Right lobe of liver (tissue), 6 donors: ENCODE data around the gene IL21R. TPM values are rescaled to one million over a fixed set of nuclear protein-coding genes. Genes with fewer than 3 reads are reported as not detected.

ENCODE experiments used
- ATAC-seq, 4 donors: fragments of 200-7000 bp; cut with Tn5 transposase; one replicate each; pipeline ENCODE4 v1.9.1; 2020; ENCODE audit warnings: mild to moderate bottlenecking in 4 of 4, moderate library complexity in 4 of 4
- DNase-seq, 3 donors: peaks; one replicate each; pipeline ENCODE4 v3.0.0-alpha.2; 2020
- H3K27ac ChIP-seq, 3 donors: fragments of 200-600 bp; one replicate each; pipeline ENCODE4 v1.8.0; 2022
- H3K27me3 ChIP-seq, 2 donors: fragments of 200-600 bp; one replicate each; pipeline ENCODE4 v1.8.0; 2022
- H3K36me3 ChIP-seq, 4 donors: fragments of 200-600 bp; sonication (generic) in 1 of 4; one replicate each; pipeline versions ENCODE4 v1.5.1 to v1.8.0; 2017 to 2022; ENCODE audit warnings: control low read depth in 1 of 4
- H3K4me1 ChIP-seq, 4 donors: fragments of 200-600 bp; sonication (generic) in 1 of 4; one replicate each; pipeline versions ENCODE4 v1.5.1 to v1.8.0; 2017 to 2022; ENCODE audit warnings: control low read depth in 1 of 4
- H3K4me3 ChIP-seq, 3 donors: fragments of 200-600 bp; one replicate each; pipeline ENCODE4 v1.8.0; 2022
- H3K9me3 ChIP-seq, 4 donors: fragments of 200-600 bp; sonication (generic) in 1 of 4; one replicate each; pipeline versions ENCODE4 v1.5.1 to v1.8.0; 2017 to 2022; ENCODE audit warnings: control low read depth in 1 of 4
- POLR2A ChIP-seq: fragments of 450-650 bp; IDR thresholded peaks from one replicate; pipeline ENCODE4 v1.6.1; 2017; ENCODE audit warnings: antibody characterized with exemption, mild to moderate bottlenecking
- WGBS: methylation state at CpG from one replicate; pipeline ENCODE4 v1.1.6; 2018; ENCODE audit warnings: low coverage, low lambda C conversion rate; ENCODE audit not compliant: insufficient coverage; ENCODE audit errors: missing lambda C conversion rate; 5-methylcytosine and 5-hydroxymethylcytosine counted together
- intact Hi-C, 2 donors: fragments of 100-400 bp; cut with DNase I; formaldehyde crosslinking; loops; one replicate each; pipeline versions ENCODE4 v1.11.2 to v1.14.1; 2022
- total RNA-seq, 6 experiments: library from RNA; depleted of rRNA in 2 of 6; stranded (reverse); fragments of >200 nt in 2 of 6; fragmentation: NEBNext Ultra II Directional in 3 of 6; extraction: Animal tissue kit (Norgen Biotek cat#: 25700) in 3 of 6; gene quantifications; one replicate each; pipeline versions ENCODE4 v1.1.0 to v1.2.4, GENCODE V29; 2016 to 2023
- TF ChIP-seq, protein P1 (sequence below), 4 donors: fragments of 200-600 bp in 3 of 4; fragments of 450-650 bp in 1 of 4; IDR thresholded peaks; one replicate each; pipeline versions ENCODE4 v1.5.1 to v1.8.0; 2016 to 2022; ENCODE audit warnings: antibody characterized with exemption in 4 of 4, mild to moderate bottlenecking in 2 of 4
- donor health status: DM: no; HTN: yes; CAD: no.
- donor health status: DM: no; HTN: no; CAD: no.
- donor health status: DM: no; HTN: no; CAD: no.
- donor health status: DM: no; HTN: yes; CAD: no.
- donor health status: DM: no; HTN: yes; CAD: no.

The IL21R gene
- total RNA-seq, 6 experiments from 2014 or later = 0.09 to 1.3 (median 0.31) TPM

DNA sequence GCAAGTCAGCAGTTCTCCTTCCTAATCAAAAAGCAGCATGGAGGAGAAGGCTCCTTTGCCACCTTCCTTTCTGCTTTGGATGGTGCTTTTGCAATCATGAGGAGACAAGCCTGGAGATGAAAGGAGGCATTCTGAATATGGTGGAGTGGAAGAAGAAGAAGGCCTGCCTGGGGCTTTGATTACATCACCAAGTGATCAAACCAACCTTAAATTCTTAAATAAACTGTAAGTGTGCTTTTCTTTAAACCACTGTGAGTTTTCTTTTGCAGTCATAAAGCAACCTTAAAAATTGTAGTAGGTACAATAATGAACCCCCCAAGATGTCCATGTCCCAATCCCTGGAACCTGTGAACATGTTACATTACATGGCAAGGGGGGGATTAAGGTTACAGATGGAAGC lies 31.7 kb upstream of the IL21R start:
- TF ChIP-seq POLR2A = no peak
- Histone ChIP-seq H3K27ac (no peak overlapping the region), H3K27me3 (no peaks in the 10 kb centered on the region), H3K4me3 (no peak overlapping the region), H3K36me3 (no peaks in the 10 kb centered on the region), H3K4me1 (peaks cover 0 to 18% (median 6%) of the 10 kb centered on the region in 4 donors), H3K9me3 (no peaks in the 10 kb centered on the region)
- intact Hi-C loops = loop anchor here in 1 of 2 donors (10.0 kb wide), 1 partner anchor 196 kb away; no protein-coding TSS in a partner anchor
- DNase-seq = peak in 1 of 3 donors; percentile 1
- ATAC-seq = no peak

DNA sequence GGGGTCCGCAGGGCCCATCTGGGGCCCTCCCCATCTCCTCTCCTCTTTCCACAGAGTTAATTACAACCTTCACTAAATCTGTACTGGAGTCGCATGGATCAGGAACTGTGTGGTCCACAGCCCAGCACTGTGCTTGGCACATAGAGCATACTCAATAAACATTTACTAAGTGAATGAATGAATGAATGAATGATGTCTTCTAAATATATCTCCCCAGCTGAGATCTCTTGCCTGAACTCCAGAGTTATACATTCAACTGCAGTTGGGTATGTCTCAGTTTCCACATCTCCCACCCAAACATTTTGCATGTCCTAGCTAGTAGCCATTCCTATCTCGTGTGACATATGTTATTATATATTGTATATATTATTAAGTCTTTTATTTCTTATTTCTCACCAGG lies 28.7 kb upstream of the IL21R start:
- TF ChIP-seq POLR2A = no peak
- TF ChIP-seq, protein P1, sequence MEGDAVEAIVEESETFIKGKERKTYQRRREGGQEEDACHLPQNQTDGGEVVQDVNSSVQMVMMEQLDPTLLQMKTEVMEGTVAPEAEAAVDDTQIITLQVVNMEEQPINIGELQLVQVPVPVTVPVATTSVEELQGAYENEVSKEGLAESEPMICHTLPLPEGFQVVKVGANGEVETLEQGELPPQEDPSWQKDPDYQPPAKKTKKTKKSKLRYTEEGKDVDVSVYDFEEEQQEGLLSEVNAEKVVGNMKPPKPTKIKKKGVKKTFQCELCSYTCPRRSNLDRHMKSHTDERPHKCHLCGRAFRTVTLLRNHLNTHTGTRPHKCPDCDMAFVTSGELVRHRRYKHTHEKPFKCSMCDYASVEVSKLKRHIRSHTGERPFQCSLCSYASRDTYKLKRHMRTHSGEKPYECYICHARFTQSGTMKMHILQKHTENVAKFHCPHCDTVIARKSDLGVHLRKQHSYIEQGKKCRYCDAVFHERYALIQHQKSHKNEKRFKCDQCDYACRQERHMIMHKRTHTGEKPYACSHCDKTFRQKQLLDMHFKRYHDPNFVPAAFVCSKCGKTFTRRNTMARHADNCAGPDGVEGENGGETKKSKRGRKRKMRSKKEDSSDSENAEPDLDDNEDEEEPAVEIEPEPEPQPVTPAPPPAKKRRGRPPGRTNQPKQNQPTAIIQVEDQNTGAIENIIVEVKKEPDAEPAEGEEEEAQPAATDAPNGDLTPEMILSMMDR (IDR thresholded peaks at IDR 0.05) = no peak
- intact Hi-C loops = loop anchor here in 1 of 2 donors (10.0 kb wide), 1 partner anchor 199 kb away; no protein-coding TSS in a partner anchor
- Histone ChIP-seq H3K4me3 (no peak overlapping the region), H3K9me3 (no peaks in the 10 kb centered on the region), H3K36me3 (no peaks in the 10 kb centered on the region), H3K27ac (no peak overlapping the region), H3K4me1 (no peaks in the 10 kb centered on the region), H3K27me3 (no peaks in the 10 kb centered on the region)
- DNase-seq (no peak), ATAC-seq (no peak)
- WGBS = 86% methylated on average over 3 of the region's 3 CpGs

DNA sequence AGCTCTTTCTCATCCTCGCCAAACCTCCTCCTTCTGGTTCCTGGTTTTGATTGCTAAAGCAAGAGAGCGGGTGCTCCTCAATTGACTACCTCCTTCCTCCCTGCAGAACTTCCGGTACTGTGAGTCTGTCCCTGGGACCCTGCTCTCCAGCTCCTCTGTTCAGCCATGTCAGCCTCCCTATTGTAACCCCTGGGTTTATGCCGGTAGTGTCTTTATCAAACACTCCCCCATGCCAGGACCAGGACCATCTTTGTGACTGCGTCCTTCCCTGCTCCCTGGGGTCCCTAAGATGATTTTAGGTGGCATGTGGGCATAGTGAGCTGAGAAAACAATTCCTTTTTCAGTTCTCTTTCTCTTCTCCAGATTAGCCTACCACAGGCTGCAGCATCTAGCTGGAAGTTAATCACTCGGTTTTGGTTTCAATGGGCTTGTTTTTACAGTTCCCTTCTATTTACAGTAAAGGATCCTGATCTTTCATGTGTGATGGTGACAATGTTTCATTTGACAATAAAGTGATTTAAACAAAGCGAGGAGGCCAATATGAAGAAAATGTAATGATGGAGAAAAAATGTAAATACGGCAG lies 27.7 kb upstream of the IL21R start:
- no peak for TF ChIP-seq POLR2A
- TF ChIP-seq, protein P1 (IDR thresholded peaks at IDR 0.05) = no peak

DNA sequence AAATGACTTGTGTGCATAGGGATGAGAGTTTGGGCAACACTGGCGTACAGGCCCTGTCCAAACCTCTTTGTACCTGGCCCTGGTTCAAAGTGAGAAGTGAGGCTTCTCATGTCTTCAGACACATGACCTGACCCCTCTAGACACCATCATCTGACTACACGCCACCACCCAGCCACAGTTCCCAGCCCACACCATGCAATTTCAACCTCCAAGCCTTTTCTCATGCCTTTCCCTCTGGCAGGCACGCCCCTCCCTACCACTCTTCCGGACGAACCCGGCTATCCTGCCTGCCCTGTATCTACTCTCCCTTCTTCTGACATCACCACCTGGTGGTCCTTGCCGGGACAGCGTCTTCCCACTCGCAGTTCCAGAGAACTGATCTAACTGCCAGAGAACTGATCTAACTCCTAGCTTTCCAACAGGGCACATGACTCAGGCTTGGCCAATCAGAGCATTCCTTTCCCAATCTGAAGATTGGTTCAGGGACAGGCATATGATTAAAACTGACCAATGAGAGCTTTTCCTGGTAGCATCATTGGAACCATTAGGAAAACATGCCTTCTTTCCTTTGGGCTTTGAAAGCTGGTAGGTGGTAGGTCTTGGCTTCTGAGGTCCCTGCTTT lies 27.1 kb upstream of the IL21R start:
- Histone ChIP-seq H3K36me3 (no peaks in the 10 kb centered on the region), H3K27me3 (no peaks in the 10 kb centered on the region), H3K9me3 (no peaks in the 10 kb centered on the region), H3K27ac (peak overlapping the region in 1 of 3 donors; percentile 18), H3K4me1 (no peaks in the 10 kb centered on the region), H3K4me3 (peak overlapping the region in 1 of 3 donors; percentile 22)
- DNase-seq = peak in 2 of 3 donors; percentile 59 to 61
- TF ChIP-seq, protein P1 (IDR thresholded peaks at IDR 0.05) = peak; percentile 28 to 37 (median 33)
- no peak for TF ChIP-seq POLR2A
- intact Hi-C loops = loop anchor here in 1 of 2 donors (10.0 kb wide), 1 partner anchor 200 kb away; no protein-coding TSS in a partner anchor
- WGBS = 25% methylated on average over 9 of the region's 9 CpGs
- ATAC-seq = peak; percentile 72 to 84 (median 82)

More for the DNA sequence above, 27.7 kb upstream of the IL21R start:
- Histone ChIP-seq H3K4me3 (no peak overlapping the region), H3K27ac (no peak overlapping the region), H3K4me1 (no peaks in the 10 kb centered on the region), H3K36me3 (no peaks in the 10 kb centered on the region), H3K9me3 (no peaks in the 10 kb centered on the region), H3K27me3 (no peaks in the 10 kb centered on the region)
- 61% methylated on average over 8 of the region's 8 CpGs for WGBS
- DNase-seq = no peak
- ATAC-seq = peak; percentile 14 to 43 (median 32)
- intact Hi-C loops = loop anchor here in 1 of 2 donors (10.0 kb wide), 1 partner anchor 200 kb away; no protein-coding TSS in a partner anchor
